Motor neuron (in vitro differentiated cells): ENCODE measurements around the gene OR6S1. TPM values are rescaled to one million over a fixed set of nuclear protein-coding genes. Genes with fewer than 3 reads are reported as not detected.
"Not testable (repeated sequence)": the region's sequence is repeated elsewhere in the genome, so short reads cannot be mapped to it uniquely, and the experiment has no call there.

Experiments
- ATAC-seq, 8 experiments: fragments of 200-7000 bp; cut with Tn5 transposase; replicated peaks in 6 of 8; 2 replicates each; pipeline ENCODE4 v1.8.0; 2021; ENCODE audit warnings: mild to moderate bottlenecking in 8 of 8, moderate library complexity in 8 of 8
- H3K27ac ChIP-seq, 2 donors: fragments of 250-450 bp; sonication (Bioruptor Pico); 2 replicates each; pipeline ENCODE4 v1.9.0; 2021; ENCODE audit warnings: antibody characterized with exemption in 2 of 2, mild to moderate bottlenecking in 2 of 2, moderate library complexity in 1 of 2
- H3K4me1 ChIP-seq, 2 donors: fragments of 250-450 bp; sonication (Bioruptor Pico); replicated peaks in 1 of 2; 2 replicates each; pipeline ENCODE4 v1.6.1; 2021; ENCODE audit warnings: antibody characterized with exemption in 2 of 2, mild to moderate bottlenecking in 2 of 2, moderate library complexity in 1 of 2
- H3K4me3 ChIP-seq, 5 donors: fragments of 250-450 bp; sonication (Bioruptor Pico); 2 replicates each; pipeline ENCODE4 v1.9.0; 2021; ENCODE audit warnings: antibody characterized with exemption in 5 of 5, mild to moderate bottlenecking in 5 of 5, moderate library complexity in 4 of 5
- WGBS, 10 experiments: fragments of 450-650 bp; shearing (Covaris generic); methylation state at CpG; one replicate each; pipeline ENCODE4 v1.0.0; 2022; 5-methylcytosine and 5-hydroxymethylcytosine counted together
- in situ Hi-C, 9 experiments: fragments of 400-800 bp; cut with MboI; loops; one replicate each; pipeline ENCODE4 v1.15.0; 2021; ENCODE audit warnings: low sequenced_read_pairs in 9 of 9, low pct_unique_long_range_greater_than_20kb in 2 of 9; ENCODE audit not compliant: unreplicated experiment in 9 of 9
- total RNA-seq, 8 experiments: library from RNA; unstranded; fragments of 300-600 nt; gene quantifications; 2 replicates each; pipeline versions ENCODE4 v1.2.3 to v1.2.4, GENCODE V29; 2022

The OR6S1 gene
- total RNA-seq, 8 experiments from 2014 or later, result 0.28 TPM; not detected in 7

GRCh38 chr14:20595726-20596125, 45.8 kb downstream of the OR6S1 start:
- ATAC-seq, H3K4me3 ChIP-seq, H3K4me1 ChIP-seq, H3K27ac ChIP-seq: not testable (repeated sequence)
- in situ Hi-C loops, result loop anchor here in 1 of 9 experiments (10.0 kb wide), 1 partner anchor 61 kb away; no protein-coding TSS in a partner anchor
- WGBS, 10 experiments, result 80 to 100% (median 88%) methylated on average over 2 to 3 of the region's 3 CpGs; no CpG with 5 or more reads in 5 of the 10 experiments

GRCh38 chr14:20592574-20592973, 48.9 kb downstream of the OR6S1 start:
- ATAC-seq, result peak in 3 of 8 experiments; percentile 32 to 80 (median 52)
- 0 to 100% (median 56%) methylated on average over 1 of the region's 1 CpG; no CpG with 5 or more reads in 3 of the 10 experiments for WGBS, 10 experiments
- Histone ChIP-seq H3K4me3 (no peak overlapping the region), H3K4me1 (no peaks in the 10 kb centered on the region), H3K27ac (no peak overlapping the region)
- in situ Hi-C loops, result loop anchor here in 1 of 9 experiments (10.0 kb wide), 1 partner anchor 58 kb away; no protein-coding TSS in a partner anchor

GRCh38 chr14:20591235-20591634, 50.3 kb downstream of the OR6S1 start, which contains the start of gene RNASE12:
TSS of gene RNASE12 (minus strand) at chr14:20591376. CDS start at chr14:20590723, 653 bp downstream.
- WGBS, 10 experiments, result 0 to 100% (median 70%) methylated on average over 1 to 4 of the region's 4 CpGs; no CpG with 5 or more reads in 3 of the 10 experiments
- no peak for ATAC-seq
- Histone ChIP-seq H3K27ac (no peak within 1 kb of the TSS), H3K4me3 (no peak within 1 kb of the TSS), H3K4me1 (no peaks in the 10 kb centered on the region)
- in situ Hi-C loops, result loop anchor here in 1 of 9 experiments (10.0 kb wide), 1 partner anchor 56 kb away; no protein-coding TSS in a partner anchor

Other genes starting within 250 kb of the OR6S1 start
- 10 to 100 TPM in 4 of 8 experiments, 1 to 10 TPM in 4; 4.6 to 46.8 (median 11.7) TPM for gene TEP1, start 228.2 kb downstream of the OR6S1 start, total RNA-seq
- under 1 TPM in 6 of 8 experiments, not detected in 2; 0.05 to 0.62 (median 0.14) TPM for gene KLHL33, start 205.5 kb downstream of the OR6S1 start, total RNA-seq
- 10 to 100 TPM; 16.3 to 44.4 (median 29.4) TPM for gene OSGEP, start 186.9 kb downstream of the OR6S1 start, total RNA-seq
- 100 to 1,000 TPM; 125 to 320 (median 161) TPM for gene APEX1, start 186.5 kb downstream of the OR6S1 start, total RNA-seq
- gene PIP4P1, start 180.3 kb downstream of the OR6S1 start, total RNA-seq, result 10 to 100 TPM; 20.7 to 41.0 (median 24.6) TPM
- 10 to 100 TPM; 14.8 to 71.5 (median 24.4) TPM for gene PNP, start 172.3 kb downstream of the OR6S1 start, total RNA-seq
- gene RNASE10, start 136.2 kb downstream of the OR6S1 start, total RNA-seq, result 1 to 10 TPM in 2 of 8 experiments, under 1 TPM in 5, not detected in 1; 0.16 to 1.4 (median 0.63) TPM
- under 1 TPM in 3 of 8 experiments, not detected in 5; 0.24 to 0.62 (median 0.25) TPM for gene RNASE9, start 80.6 kb downstream of the OR6S1 start, total RNA-seq
- under 1 TPM in 1 of 8 experiments, not detected in 7; 0.29 TPM for gene RNASE11, start 53.7 kb downstream of the OR6S1 start, total RNA-seq
- not detected for gene RNASE12, start 50.3 kb downstream of the OR6S1 start, total RNA-seq
- 1 to 10 TPM in 7 of 8 experiments, under 1 TPM in 1; 0.98 to 9.2 (median 2.0) TPM for gene RNASE4, start 42.9 kb upstream of the OR6S1 start, total RNA-seq
- 1 to 10 TPM in 6 of 8 experiments, under 1 TPM in 1, not detected in 1; 0.96 to 7.4 (median 2.0) TPM for gene ANG, start 47.1 kb upstream of the OR6S1 start, total RNA-seq
- under 1 TPM in 2 of 8 experiments, not detected in 6; 0.33 to 0.66 TPM for gene EDDM3A, start 104.2 kb upstream of the OR6S1 start, total RNA-seq
- gene EDDM3B, start 126.7 kb upstream of the OR6S1 start, total RNA-seq, result under 1 TPM in 2 of 8 experiments, not detected in 6; 0.23 to 0.87 TPM
- gene RNASE6, start 139.6 kb upstream of the OR6S1 start, total RNA-seq, result 10 to 100 TPM in 1 of 8 experiments, 1 to 10 TPM in 1, under 1 TPM in 1, not detected in 5; 0.28 to 17.8 (median 2.3) TPM
- gene RNASE1, start 161.2 kb upstream of the OR6S1 start, total RNA-seq, result 100 to 1,000 TPM in 1 of 8 experiments, 10 to 100 TPM in 2, not detected in 5; 47.0 to 362 (median 50.7) TPM
- not detected for gene RNASE3, start 249.7 kb upstream of the OR6S1 start, total RNA-seq